HUES6 (cell line): ENCODE data around the gene TACR2.

Experiments used
- H3K27ac ChIP-seq: 2 replicates; pipeline ENCODE4 v1.7.0; 2013; ENCODE audit warnings: low read depth, mild to moderate bottlenecking, low read length, inconsistent platforms
- H3K27me3 ChIP-seq: 2 replicates; pipeline ENCODE4 v1.6.1; 2013; ENCODE audit warnings: low read length; ENCODE audit not compliant: control insufficient read depth, insufficient read depth
- H3K36me3 ChIP-seq: 2 replicates; pipeline ENCODE4 v1.6.1; 2013; ENCODE audit warnings: low read length; ENCODE audit not compliant: control insufficient read depth, insufficient read depth
- H3K4me1 ChIP-seq: 2 replicates; pipeline ENCODE4 v1.6.1; 2013; ENCODE audit warnings: low read length; ENCODE audit not compliant: control insufficient read depth, insufficient read depth
- H3K4me3 ChIP-seq: 2 replicates; pipeline ENCODE4 v1.5.1; 2013; ENCODE audit warnings: low read depth, low read length
- H3K9ac ChIP-seq: one replicate; pipeline ENCODE4 v1.6.1; 2013; ENCODE audit warnings: mild to moderate bottlenecking, low read length
- H3K9me3 ChIP-seq: 2 replicates; pipeline ENCODE4 v1.6.1; 2013; ENCODE audit warnings: low read depth, low read length; ENCODE audit not compliant: control insufficient read depth, insufficient read depth

Gene TACR2

GRCh38 chr10:69434169-69434568 lies 17.5 kb upstream of the TACR2 start:
- H3K9ac ChIP-seq: no peak overlapping the region
- H3K27ac ChIP-seq: no peak overlapping the region
- no peaks in the 10 kb centered on the region for H3K36me3 ChIP-seq
- no peaks in the 10 kb centered on the region for H3K27me3 ChIP-seq
- H3K9me3 ChIP-seq: no peaks in the 10 kb centered on the region
- no peak overlapping the region for H3K4me3 ChIP-seq
- peaks cover 5% of the 10 kb centered on the region; the same call in 1 of the 2 replicates for H3K4me1 ChIP-seq

- no peak overlapping the region for H3K9ac ChIP-seq
- no peak overlapping the region for H3K4me3 ChIP-seq
- H3K36me3 ChIP-seq: no peaks in the 10 kb centered on the region
- H3K27me3 ChIP-seq: no peaks in the 10 kb centered on the region
- peaks cover 4% of the 10 kb centered on the region; the same call in 1 of the 2 replicates for H3K4me1 ChIP-seq
- no peak overlapping the region for H3K27ac ChIP-seq
- H3K9me3 ChIP-seq: no peaks in the 10 kb centered on the region
These were observed 11.4 kb upstream of the TACR2 start for GRCh38 chr10:69428165-69428564.

GRCh38 chr10:69426376-69426727 lies 9.6 kb upstream of the TACR2 start:
- Histone ChIP-seq H3K36me3 (no peaks in the 10 kb centered on the region), H3K27ac (no peak overlapping the region), H3K27me3 (no peaks in the 10 kb centered on the region), H3K4me3 (no peak overlapping the region), H3K9ac (no peak overlapping the region), H3K9me3 (no peaks in the 10 kb centered on the region), H3K4me1 (peaks cover 4% of the 10 kb centered on the region; the same call in 1 of the 2 replicates)

GRCh38 chr10:69425511-69426298 lies 9.0 kb upstream of the TACR2 start:
- Histone ChIP-seq H3K4me3 (no peak overlapping the region), H3K4me1 (peaks cover 4% of the 10 kb centered on the region; the same call in 1 of the 2 replicates), H3K36me3 (no peaks in the 10 kb centered on the region), H3K9ac (no peak overlapping the region), H3K27me3 (no peaks in the 10 kb centered on the region), H3K27ac (no peak overlapping the region), H3K9me3 (no peaks in the 10 kb centered on the region)

GRCh38 chr10:69425041-69425440 lies 8.3 kb upstream of the TACR2 start:
- Histone ChIP-seq H3K36me3 (no peaks in the 10 kb centered on the region), H3K4me1 (peaks cover 4% of the 10 kb centered on the region; the same call in 1 of the 2 replicates)

GRCh38 chr10:69422676-69423075 lies 6.0 kb upstream of the TACR2 start:
- H3K4me3 ChIP-seq: no peak overlapping the region
- no peak overlapping the region for H3K9ac ChIP-seq
- H3K9me3 ChIP-seq: no peaks in the 10 kb centered on the region
- no peaks in the 10 kb centered on the region for H3K36me3 ChIP-seq
- no peak overlapping the region for H3K27ac ChIP-seq
- H3K4me1 ChIP-seq: peaks cover 4% of the 10 kb centered on the region; the same call in 1 of the 2 replicates
- H3K27me3 ChIP-seq: no peaks in the 10 kb centered on the region

More at GRCh38 chr10:69425041-69425440, 8.3 kb upstream of the TACR2 start:
- Histone ChIP-seq H3K27me3 (no peaks in the 10 kb centered on the region), H3K9ac (no peak overlapping the region), H3K9me3 (no peaks in the 10 kb centered on the region), H3K27ac (no peak overlapping the region), H3K4me3 (no peak overlapping the region)

GRCh38 chr10:69421611-69422308 lies 5.0 kb upstream of the TACR2 start:
- Histone ChIP-seq H3K9ac (no peak overlapping the region), H3K4me1 (peaks cover 4% of the 10 kb centered on the region; the same call in 1 of the 2 replicates), H3K27ac (no peak overlapping the region), H3K27me3 (no peaks in the 10 kb centered on the region), H3K36me3 (no peaks in the 10 kb centered on the region), H3K4me3 (no peak overlapping the region), H3K9me3 (no peaks in the 10 kb centered on the region)

GRCh38 chr10:69419744-69420126 lies 3.0 kb upstream of the TACR2 start:
- H3K4me3 ChIP-seq: no peak overlapping the region
- H3K36me3 ChIP-seq: no peaks in the 10 kb centered on the region
- H3K27me3 ChIP-seq: no peaks in the 10 kb centered on the region
- no peak overlapping the region for H3K9ac ChIP-seq
- peaks cover 4% of the 10 kb centered on the region; the same call in 1 of the 2 replicates for H3K4me1 ChIP-seq
- no peaks in the 10 kb centered on the region for H3K9me3 ChIP-seq
- H3K27ac ChIP-seq: no peak overlapping the region

- H3K9ac ChIP-seq: no peak overlapping the region
- H3K27me3 ChIP-seq: no peaks in the 10 kb centered on the region
- H3K27ac ChIP-seq: no peak overlapping the region
- no peaks in the 10 kb centered on the region for H3K36me3 ChIP-seq
- H3K4me1 ChIP-seq: peaks cover 4% of the 10 kb centered on the region; the same call in 1 of the 2 replicates
- no peaks in the 10 kb centered on the region for H3K9me3 ChIP-seq
- no peak overlapping the region for H3K4me3 ChIP-seq
These were observed 2.5 kb upstream of the TACR2 start for GRCh38 chr10:69419096-69419743.

- H3K27me3 ChIP-seq: no peaks in the 10 kb centered on the region
These were observed 1.5 kb upstream of the TACR2 start for GRCh38 chr10:69418052-69418752.

More at GRCh38 chr10:69418052-69418752, 1.5 kb upstream of the TACR2 start:
- no peak overlapping the region for H3K27ac ChIP-seq
- H3K4me3 ChIP-seq: no peak overlapping the region
- no peaks in the 10 kb centered on the region for H3K4me1 ChIP-seq
- H3K9ac ChIP-seq: no peak overlapping the region
- H3K36me3 ChIP-seq: no peaks in the 10 kb centered on the region
- H3K9me3 ChIP-seq: no peaks in the 10 kb centered on the region
